Measurements from ENCODE around the gene RIMBP3C.

DNA sequence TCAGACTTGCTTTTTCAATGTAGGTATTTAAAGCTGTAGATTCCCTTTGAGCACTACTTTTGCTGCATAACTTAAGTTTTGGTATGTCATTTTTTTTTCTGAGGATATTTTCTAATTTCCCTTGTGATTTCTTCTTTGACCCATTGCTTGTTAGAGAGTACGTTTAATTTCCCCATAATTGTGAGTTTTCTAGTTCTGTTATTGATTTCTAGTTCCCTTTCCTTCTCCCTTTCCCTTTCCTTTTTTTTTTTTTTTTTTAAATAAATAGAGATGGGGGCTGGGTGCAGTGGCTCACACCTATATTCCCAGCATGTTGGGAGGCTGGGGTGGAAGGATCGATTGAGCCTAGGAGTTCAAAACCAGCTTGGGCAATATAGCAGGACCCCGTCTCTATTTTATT lies 47.0 kb upstream of the RIMBP3C start:
- TF ChIP-seq, protein P1, sequence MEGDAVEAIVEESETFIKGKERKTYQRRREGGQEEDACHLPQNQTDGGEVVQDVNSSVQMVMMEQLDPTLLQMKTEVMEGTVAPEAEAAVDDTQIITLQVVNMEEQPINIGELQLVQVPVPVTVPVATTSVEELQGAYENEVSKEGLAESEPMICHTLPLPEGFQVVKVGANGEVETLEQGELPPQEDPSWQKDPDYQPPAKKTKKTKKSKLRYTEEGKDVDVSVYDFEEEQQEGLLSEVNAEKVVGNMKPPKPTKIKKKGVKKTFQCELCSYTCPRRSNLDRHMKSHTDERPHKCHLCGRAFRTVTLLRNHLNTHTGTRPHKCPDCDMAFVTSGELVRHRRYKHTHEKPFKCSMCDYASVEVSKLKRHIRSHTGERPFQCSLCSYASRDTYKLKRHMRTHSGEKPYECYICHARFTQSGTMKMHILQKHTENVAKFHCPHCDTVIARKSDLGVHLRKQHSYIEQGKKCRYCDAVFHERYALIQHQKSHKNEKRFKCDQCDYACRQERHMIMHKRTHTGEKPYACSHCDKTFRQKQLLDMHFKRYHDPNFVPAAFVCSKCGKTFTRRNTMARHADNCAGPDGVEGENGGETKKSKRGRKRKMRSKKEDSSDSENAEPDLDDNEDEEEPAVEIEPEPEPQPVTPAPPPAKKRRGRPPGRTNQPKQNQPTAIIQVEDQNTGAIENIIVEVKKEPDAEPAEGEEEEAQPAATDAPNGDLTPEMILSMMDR (IDR thresholded peaks at IDR 0.05), result no peak
- TF ChIP-seq POLR2A (IDR thresholded peaks at IDR 0.05), result no peak
